ENCODE measurements around the gene DNMT1. TPM values are rescaled to one million over a fixed set of nuclear protein-coding genes. Genes with fewer than 3 reads are reported as not detected.

Gene DNMT1
- total RNA-seq, 4 donors from 2014 or later, result 13.2 to 38.4 (median 32.0) TPM

GRCh38 chr19:10107817-10108367, 86.9 kb downstream of the DNMT1 start:
- intact Hi-C loops (cut with DNase I; ENCODE audit: low total_unique reads), result no loop called here
- no peak for TF ChIP-seq POLR2A (IDR thresholded peaks at IDR 0.05)
- TF ChIP-seq CTCF (IDR thresholded peaks at IDR 0.05), result no peak
- DNase-seq (ENCODE audit: low spot score in 2 of 2), result no peak
- WGBS, 2 donors, result 84 to 89% methylated on average over 11 to 14 of the region's 14 CpGs
- no peak overlapping the region for H3K4me3 ChIP-seq (ENCODE audit: low read depth, poor library complexity, severe bottlenecking)

- 80 to 81% methylated on average over 10 of the region's 10 CpGs for WGBS, 2 donors
Observed at GRCh38 chr19:10107254-10107653, 87.5 kb downstream of the DNMT1 start.

GRCh38 chr19:10106100-10106936, 88.4 kb downstream of the DNMT1 start, which contains the start of gene PPAN:
TSS of gene PPAN (plus strand) at chr19:10106362. CDS start at chr19:10106395, 33 bp downstream.
- H3K4me3 ChIP-seq (ENCODE audit: low read depth, poor library complexity, severe bottlenecking), result peak within 1 kb of the TSS; percentile 58
- peak; percentile 97 to 99 for DNase-seq (ENCODE audit: low spot score in 2 of 2)
- TF ChIP-seq POLR2A (IDR thresholded peaks at IDR 0.05), result no peak
- TF ChIP-seq CTCF (IDR thresholded peaks at IDR 0.05), result no peak
- intact Hi-C loops (cut with DNase I; ENCODE audit: low total_unique reads), result no loop called here
- WGBS, 2 donors, result 3 to 11% methylated on average over 6 to 39 of the region's 71 CpGs

More at GRCh38 chr19:10107254-10107653, 87.5 kb downstream of the DNMT1 start:
- intact Hi-C loops (cut with DNase I; ENCODE audit: low total_unique reads), result no loop called here
- no peak for DNase-seq (ENCODE audit: low spot score in 2 of 2)
- H3K4me3 ChIP-seq (ENCODE audit: low read depth, poor library complexity, severe bottlenecking), result no peak overlapping the region
- TF ChIP-seq CTCF (IDR thresholded peaks at IDR 0.05), result no peak
- TF ChIP-seq POLR2A (IDR thresholded peaks at IDR 0.05), result no peak

- DNase-seq (ENCODE audit: low spot score in 2 of 2), result no peak
- no peak overlapping the region for H3K4me3 ChIP-seq (ENCODE audit: low read depth, poor library complexity, severe bottlenecking)
- TF ChIP-seq CTCF (IDR thresholded peaks at IDR 0.05), result no peak
- no peak for TF ChIP-seq POLR2A (IDR thresholded peaks at IDR 0.05)
- intact Hi-C loops (cut with DNase I; ENCODE audit: low total_unique reads), result no loop called here
- WGBS, 2 donors, result 28 to 40% methylated on average over 15 to 16 of the region's 16 CpGs
Observed at GRCh38 chr19:10105509-10106099, 89.1 kb downstream of the DNMT1 start.

GRCh38 chr19:10104665-10105508, 89.9 kb downstream of the DNMT1 start:
- WGBS, 2 donors, result 68 to 69% methylated on average over 15 of the region's 15 CpGs
- intact Hi-C loops (cut with DNase I; ENCODE audit: low total_unique reads), result no loop called here
- no peak for DNase-seq (ENCODE audit: low spot score in 2 of 2)
- H3K4me3 ChIP-seq (ENCODE audit: low read depth, poor library complexity, severe bottlenecking), result no peak overlapping the region
- TF ChIP-seq CTCF (IDR thresholded peaks at IDR 0.05), result no peak
- no peak for TF ChIP-seq POLR2A (IDR thresholded peaks at IDR 0.05)
